Colonic mucosa (tissue), 4 donors: Measurements from ENCODE around the gene E2F3. TPM values are rescaled to one million over a fixed set of nuclear protein-coding genes. Genes with fewer than 3 reads are reported as not detected.

Experiments used
- DNase-seq: peaks from one replicate; pipeline ENCODE4 v3.0.0-alpha.2; 2020
- H3K27ac ChIP-seq: fragments of 200-600 bp; one replicate; pipeline ENCODE4 v1.8.0; 2021
- H3K27me3 ChIP-seq: fragments of 200-600 bp; one replicate; pipeline ENCODE4 v1.8.0; 2021
- H3K36me3 ChIP-seq: fragments of 200-600 bp; one replicate; pipeline ENCODE4 v1.8.0; 2021
- H3K4me1 ChIP-seq: fragments of 200-600 bp; one replicate; pipeline ENCODE4 v1.8.0; 2021; ENCODE audit warnings: mild to moderate bottlenecking
- H3K4me3 ChIP-seq: fragments of 200-600 bp; one replicate; pipeline ENCODE4 v1.8.0; 2021
- H3K9ac ChIP-seq, 2 donors: one replicate each; pipeline ENCODE4 v1.7.0; 2013; ENCODE audit warnings: control low read depth in 2 of 2, low read depth in 2 of 2, low read length in 2 of 2
- H3K9me3 ChIP-seq: fragments of 200-600 bp; one replicate; pipeline ENCODE4 v1.8.0; 2021
- intact Hi-C: fragments of 100-400 bp; cut with DNase I; formaldehyde crosslinking; loops from one replicate; pipeline ENCODE4 v1.14.1; 2022
- total RNA-seq, 2 donors: library from RNA; stranded (reverse); fragmentation: NEBNext Ultra II Directional in 1 of 2; extraction: Animal tissue kit (Norgen Biotek cat#: 25700) in 1 of 2; gene quantifications; one replicate each; pipeline ENCODE4 v1.2.1, GENCODE V29; 2021
- TF ChIP-seq, protein P1 (sequence below): fragments of 200-600 bp; IDR thresholded peaks from one replicate; pipeline ENCODE4 v1.8.0; 2022; ENCODE audit warnings: antibody characterized with exemption, mild to moderate bottlenecking
- donor health status: healthy.
- donor health status: DM: no; HTN: no; CAD: no.
- donor health status: DM: no; HTN: no; CAD: no.

The E2F3 gene
- total RNA-seq, 2 donors from 2014 or later = 10.0 to 11.2 TPM

DNA sequence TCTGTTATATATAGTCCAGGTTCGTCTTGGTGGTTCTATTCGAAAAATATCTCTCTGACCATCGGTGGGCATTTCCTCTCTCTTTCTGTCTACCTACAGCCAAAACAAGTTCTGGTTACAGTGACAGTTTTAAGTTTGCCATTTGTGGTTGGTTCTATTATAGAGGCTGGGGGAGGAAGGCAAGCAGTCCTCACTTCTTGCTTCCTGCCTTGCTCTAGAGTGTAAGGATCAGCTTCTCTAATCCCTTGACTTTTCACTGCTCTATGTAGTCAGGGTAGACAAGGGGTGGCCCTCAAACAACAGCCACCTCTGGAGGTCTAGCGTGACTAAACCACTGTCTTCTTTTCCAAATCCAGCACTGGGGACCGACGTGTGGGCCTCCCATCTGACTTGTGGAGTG, 16.1 kb downstream of the E2F3 start:
- H3K27me3 ChIP-seq = no peaks in the 10 kb centered on the region
- H3K9ac ChIP-seq = no peak overlapping the region
- TF ChIP-seq, protein P1, sequence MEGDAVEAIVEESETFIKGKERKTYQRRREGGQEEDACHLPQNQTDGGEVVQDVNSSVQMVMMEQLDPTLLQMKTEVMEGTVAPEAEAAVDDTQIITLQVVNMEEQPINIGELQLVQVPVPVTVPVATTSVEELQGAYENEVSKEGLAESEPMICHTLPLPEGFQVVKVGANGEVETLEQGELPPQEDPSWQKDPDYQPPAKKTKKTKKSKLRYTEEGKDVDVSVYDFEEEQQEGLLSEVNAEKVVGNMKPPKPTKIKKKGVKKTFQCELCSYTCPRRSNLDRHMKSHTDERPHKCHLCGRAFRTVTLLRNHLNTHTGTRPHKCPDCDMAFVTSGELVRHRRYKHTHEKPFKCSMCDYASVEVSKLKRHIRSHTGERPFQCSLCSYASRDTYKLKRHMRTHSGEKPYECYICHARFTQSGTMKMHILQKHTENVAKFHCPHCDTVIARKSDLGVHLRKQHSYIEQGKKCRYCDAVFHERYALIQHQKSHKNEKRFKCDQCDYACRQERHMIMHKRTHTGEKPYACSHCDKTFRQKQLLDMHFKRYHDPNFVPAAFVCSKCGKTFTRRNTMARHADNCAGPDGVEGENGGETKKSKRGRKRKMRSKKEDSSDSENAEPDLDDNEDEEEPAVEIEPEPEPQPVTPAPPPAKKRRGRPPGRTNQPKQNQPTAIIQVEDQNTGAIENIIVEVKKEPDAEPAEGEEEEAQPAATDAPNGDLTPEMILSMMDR = no peak
- no peaks in the 10 kb centered on the region for H3K9me3 ChIP-seq
- H3K4me1 ChIP-seq = peaks cover 13% of the 10 kb centered on the region
- H3K27ac ChIP-seq = no peak overlapping the region
- no peak overlapping the region for H3K4me3 ChIP-seq
- no peak for DNase-seq
- intact Hi-C loops = no loop called here
- no peaks in the 10 kb centered on the region for H3K36me3 ChIP-seq

DNA sequence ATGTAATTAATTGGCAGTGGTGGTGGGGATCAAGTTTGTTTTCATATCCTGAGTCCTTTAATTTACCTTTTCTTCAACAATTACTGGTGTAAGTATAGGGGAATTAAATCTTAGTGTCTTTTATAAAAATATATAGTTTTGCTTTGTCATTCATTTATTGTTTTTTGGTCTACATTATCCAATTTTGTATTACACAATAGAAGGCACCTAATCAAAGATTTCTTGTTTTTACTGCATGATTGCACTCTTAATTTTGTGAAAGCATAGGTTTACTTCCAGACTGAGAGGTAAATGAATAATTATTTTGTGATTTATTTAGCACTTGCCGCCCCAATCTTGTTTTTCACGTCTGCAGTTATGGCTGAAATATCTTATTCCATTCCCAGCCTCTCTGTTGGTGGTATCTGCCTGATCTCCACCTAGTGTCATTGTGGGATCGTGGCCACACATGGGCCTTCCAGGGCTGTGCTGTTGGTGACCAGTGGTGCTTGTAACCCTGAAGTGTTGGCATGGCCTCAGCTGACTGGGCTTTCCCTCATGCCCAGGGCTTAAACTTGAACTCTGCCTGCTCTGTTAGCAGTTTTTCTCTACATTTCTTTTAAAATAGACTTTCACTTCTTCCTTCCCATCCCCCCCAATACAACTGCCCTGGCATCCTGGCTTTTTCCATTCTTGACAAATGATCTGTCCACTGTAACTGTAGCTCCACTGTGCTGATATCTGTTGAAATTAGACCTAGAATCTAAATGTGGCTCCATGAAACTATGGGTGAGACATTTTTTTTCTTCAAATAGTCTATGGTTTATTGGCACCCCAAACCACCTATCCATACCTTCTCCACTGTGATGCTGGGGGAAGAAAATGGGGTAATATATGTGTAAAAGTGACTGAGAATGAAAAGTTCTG, 24.8 kb downstream of the E2F3 start:
- Histone ChIP-seq H3K9me3 (no peaks in the 10 kb centered on the region), H3K4me3 (no peak overlapping the region), H3K27ac (no peak overlapping the region), H3K36me3 (no peaks in the 10 kb centered on the region), H3K4me1 (peaks cover 10% of the 10 kb centered on the region), H3K9ac (no peak overlapping the region), H3K27me3 (no peaks in the 10 kb centered on the region)
- DNase-seq = no peak
- intact Hi-C loops = no loop called here
- TF ChIP-seq, protein P1 = no peak

DNA sequence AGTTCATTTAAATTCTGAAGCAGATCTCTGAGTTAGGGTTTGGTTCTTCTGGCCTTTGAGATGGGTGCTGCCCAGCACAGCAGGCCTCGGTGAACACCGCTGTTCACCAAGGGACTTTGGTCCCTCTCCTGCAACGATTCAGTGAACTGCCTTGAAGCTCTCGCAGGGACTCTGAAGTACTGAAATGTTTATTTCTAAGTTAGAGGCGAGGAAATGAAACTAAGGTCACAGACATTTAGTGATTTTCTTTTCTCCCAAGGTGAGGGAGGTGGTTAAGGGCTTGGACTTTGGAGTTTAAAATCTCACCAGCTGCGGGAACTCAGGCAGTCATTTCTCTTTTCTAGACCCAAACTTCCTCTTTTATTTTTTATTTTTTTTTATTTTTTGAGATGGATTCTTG, 26.2 kb downstream of the E2F3 start:
- no peak overlapping the region for H3K9ac ChIP-seq
- H3K9me3 ChIP-seq = no peaks in the 10 kb centered on the region
- H3K4me3 ChIP-seq = no peak overlapping the region
- H3K4me1 ChIP-seq = peaks cover 10% of the 10 kb centered on the region
- DNase-seq = no peak
- H3K27ac ChIP-seq = peak overlapping the region; percentile 24
- H3K27me3 ChIP-seq = no peaks in the 10 kb centered on the region
- intact Hi-C loops = no loop called here
- no peaks in the 10 kb centered on the region for H3K36me3 ChIP-seq
- TF ChIP-seq, protein P1 = no peak

DNA sequence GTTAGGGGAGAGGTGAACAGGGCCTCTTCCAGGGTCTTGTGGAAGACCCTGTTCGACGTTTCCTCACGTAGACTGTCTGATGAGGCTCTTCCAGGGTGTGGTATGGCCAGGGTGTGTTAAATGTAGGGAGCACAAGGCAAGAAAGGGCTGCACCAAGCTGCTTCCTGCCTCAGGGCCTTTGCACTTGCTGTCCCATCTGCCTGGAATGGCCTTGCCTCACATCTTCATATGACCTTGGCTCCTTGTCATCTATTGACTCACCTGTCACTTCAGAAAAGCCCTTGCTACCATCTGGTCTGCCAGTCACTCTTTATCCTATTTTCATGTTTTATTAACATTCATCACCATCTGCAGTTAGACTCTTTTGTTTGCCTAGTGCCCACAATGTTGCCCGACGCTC, 31.0 kb downstream of the E2F3 start:
- H3K4me3 ChIP-seq = no peak overlapping the region
- intact Hi-C loops = no loop called here
- H3K9me3 ChIP-seq = no peaks in the 10 kb centered on the region
- H3K4me1 ChIP-seq = peaks cover 1% of the 10 kb centered on the region
- H3K9ac ChIP-seq = no peak overlapping the region
- no peaks in the 10 kb centered on the region for H3K27me3 ChIP-seq
- no peak overlapping the region for H3K27ac ChIP-seq
- TF ChIP-seq, protein P1 = no peak
- no peak for DNase-seq
- H3K36me3 ChIP-seq = no peaks in the 10 kb centered on the region

DNA sequence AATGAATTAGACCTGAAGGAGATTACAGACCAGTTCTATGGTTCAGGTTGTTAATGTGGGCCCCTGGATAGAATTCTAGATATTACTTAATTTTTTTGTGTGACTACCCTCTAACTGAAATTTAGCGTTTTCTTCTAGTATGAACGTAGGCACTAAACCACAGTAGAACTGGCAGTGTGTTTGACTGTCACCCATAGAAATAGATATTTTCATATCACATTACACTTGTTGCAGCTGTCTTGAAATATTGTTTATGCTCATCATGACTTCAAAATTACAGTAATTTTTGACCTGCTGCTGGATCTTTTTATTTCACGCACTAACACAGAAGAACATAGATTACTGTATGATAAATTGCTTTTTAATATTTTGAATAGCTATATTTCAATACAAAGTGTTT, 31.6 kb downstream of the E2F3 start:
- TF ChIP-seq, protein P1 = no peak
- Histone ChIP-seq H3K4me3 (no peak overlapping the region), H3K36me3 (no peaks in the 10 kb centered on the region), H3K27ac (no peak overlapping the region), H3K27me3 (no peaks in the 10 kb centered on the region), H3K9me3 (no peaks in the 10 kb centered on the region), H3K4me1 (no peaks in the 10 kb centered on the region), H3K9ac (no peak overlapping the region)
- no peak for DNase-seq
- intact Hi-C loops = no loop called here
